H9 (cell line): ENCODE results near the gene UGT1A5. TPM values are rescaled to one million over a fixed set of nuclear protein-coding genes. Genes with fewer than 3 reads are reported as not detected.

Experiments used
- DNase-seq: peaks from one replicate; pipeline ENCODE4 v3.0.0-alpha.2; 2017
- H2AFZ ChIP-seq: one replicate; pipeline ENCODE4 v1.6.1; 2013; ENCODE audit warnings: mild to moderate bottlenecking, low read length, control low read depth, moderate library complexity
- H2AK5ac ChIP-seq: 2 replicates; pipeline ENCODE4 v1.6.1; 2013; ENCODE audit warnings: low read length, control low read depth, mixed read lengths; ENCODE audit not compliant: insufficient read length
- H2BK120ac ChIP-seq: one replicate; pipeline ENCODE4 v1.6.1; 2013; ENCODE audit warnings: low read depth, mild to moderate bottlenecking, low read length, control low read depth, inconsistent platforms; ENCODE audit not compliant: poor library complexity, severe bottlenecking
- H2BK12ac ChIP-seq: 2 replicates; pipeline ENCODE4 v1.6.1; 2013; ENCODE audit warnings: low read length, control low read depth, mixed read lengths, low read depth; ENCODE audit not compliant: insufficient read length
- H2BK15ac ChIP-seq: 2 replicates; pipeline ENCODE4 v1.6.1; 2013; ENCODE audit warnings: low read depth, low read length, control low read depth
- H2BK20ac ChIP-seq: one replicate; pipeline ENCODE4 v1.6.1; 2013; ENCODE audit warnings: low read depth, mild to moderate bottlenecking, low read length, control low read depth, inconsistent platforms; ENCODE audit not compliant: poor library complexity, severe bottlenecking
- H2BK5ac ChIP-seq: 2 replicates; pipeline ENCODE4 v1.6.1; 2013; ENCODE audit warnings: low read length, control low read depth, mixed read lengths; ENCODE audit not compliant: insufficient read length
- H3K14ac ChIP-seq: 2 replicates; pipeline ENCODE4 v1.6.1; 2013; ENCODE audit warnings: low read length, control low read depth; ENCODE audit not compliant: insufficient read depth
- H3K18ac ChIP-seq: 2 replicates; pipeline ENCODE4 v1.6.1; 2013; ENCODE audit warnings: low read depth, mild to moderate bottlenecking, mixed read lengths, low read length, control low read depth; ENCODE audit not compliant: insufficient read length
- H3K23ac ChIP-seq: 2 replicates; pipeline ENCODE4 v1.6.1; 2013; ENCODE audit warnings: low read length, control low read depth, mixed read lengths, low read depth; ENCODE audit not compliant: insufficient read length
- H3K23me2 ChIP-seq: 2 replicates; pipeline ENCODE4 v1.6.1; 2013; ENCODE audit warnings: low read depth, mild to moderate bottlenecking, mixed read lengths, low read length, control low read depth; ENCODE audit not compliant: insufficient read length, poor library complexity, severe bottlenecking
- H3K27ac ChIP-seq: 2 replicates; pipeline ENCODE4 v1.5.1; 2013; ENCODE audit warnings: low read length, control low read depth, mixed read lengths, low read depth; ENCODE audit not compliant: insufficient read length
- H3K27me3 ChIP-seq: 2 replicates; pipeline ENCODE4 v1.6.1; 2013; ENCODE audit warnings: low read length, control low read depth, inconsistent platforms; ENCODE audit not compliant: insufficient read depth
- H3K4ac ChIP-seq: 2 replicates; pipeline ENCODE4 v1.6.1; 2013; ENCODE audit warnings: low read depth, mild to moderate bottlenecking, control low read depth, inconsistent platforms, low read length, moderate library complexity
- H3K4me1 ChIP-seq: 2 replicates; pipeline ENCODE4 v1.6.1; 2013; ENCODE audit warnings: low read length, control low read depth, inconsistent platforms; ENCODE audit not compliant: insufficient read depth
- H3K4me2 ChIP-seq: 2 replicates; pipeline ENCODE4 v1.6.1; 2013; ENCODE audit warnings: low read length, control low read depth, mixed read lengths; ENCODE audit not compliant: insufficient read length, insufficient read depth
- H3K56ac ChIP-seq: 2 replicates; pipeline ENCODE4 v1.6.1; 2013; ENCODE audit warnings: low read depth, mild to moderate bottlenecking, mixed read lengths, low read length, control low read depth; ENCODE audit not compliant: insufficient read length
- H3K79me1 ChIP-seq: 2 replicates; pipeline ENCODE4 v1.6.1; 2013; ENCODE audit warnings: low read depth, mild to moderate bottlenecking, moderate library complexity, low read length, control low read depth, inconsistent platforms; ENCODE audit not compliant: insufficient read depth, poor library complexity, severe bottlenecking
- H3K79me2 ChIP-seq: 2 replicates; pipeline ENCODE4 v1.6.1; 2013; ENCODE audit warnings: low read length, control low read depth, inconsistent platforms; ENCODE audit not compliant: insufficient read depth
- H3K9ac ChIP-seq: 2 replicates; pipeline ENCODE4 v1.6.1; 2013; ENCODE audit warnings: low read length, control low read depth, mixed read lengths; ENCODE audit not compliant: insufficient read length; ENCODE audit errors: extremely low read depth
- H3K9me3 ChIP-seq: one replicate; pipeline ENCODE4 v1.6.1; 2013; ENCODE audit warnings: low read depth, low read length, inconsistent platforms; ENCODE audit not compliant: control insufficient read depth
- H3T11ph ChIP-seq: one replicate; pipeline ENCODE4 v1.6.1; 2013; ENCODE audit warnings: mild to moderate bottlenecking, low read length, control low read depth, inconsistent platforms
- H4K20me1 ChIP-seq: one replicate; pipeline ENCODE4 v1.6.1; 2013; ENCODE audit not compliant: control insufficient read depth, insufficient read length, insufficient read depth
- H4K5ac ChIP-seq: 2 replicates; pipeline ENCODE4 v1.6.1; 2013; ENCODE audit warnings: low read depth, mild to moderate bottlenecking, mixed read lengths, low read length, control low read depth; ENCODE audit not compliant: insufficient read length
- H4K8ac ChIP-seq: replicated peaks from 2 replicates; pipeline ENCODE4 v1.6.1; 2013; ENCODE audit warnings: low read length, control low read depth, mixed read lengths, low read depth; ENCODE audit not compliant: insufficient read length
- H4K91ac ChIP-seq: 2 replicates; pipeline ENCODE4 v1.6.1; 2013; ENCODE audit warnings: low read depth, mild to moderate bottlenecking, moderate library complexity, mixed read lengths, low read length, control low read depth; ENCODE audit not compliant: insufficient read length
- H3K27ac Mint-ChIP-seq, 3 experiments: 2 replicates in 2 of 3; 3 replicates in 1 of 3; pipeline ENCODE4 v1.8.0; 2020 to 2021; ENCODE audit warnings: mixed read lengths in 3 of 3, mild to moderate bottlenecking in 1 of 3, moderate library complexity in 1 of 3
- H3K27me3 Mint-ChIP-seq: 2 replicates; pipeline ENCODE4 v1.8.0; 2021; ENCODE audit warnings: low read depth, mild to moderate bottlenecking, moderate library complexity, mixed read lengths
- H3K36me3 Mint-ChIP-seq, 3 experiments: 2 replicates in 2 of 3; 3 replicates in 1 of 3; pipeline ENCODE4 v1.8.0; 2020 to 2021; ENCODE audit warnings: low read depth in 3 of 3, mixed read lengths in 3 of 3; ENCODE audit not compliant: insufficient read depth in 1 of 3
- H3K4me1 Mint-ChIP-seq, 2 experiments: 2 replicates each; pipeline ENCODE4 v1.8.0; 2020; ENCODE audit warnings: mixed read lengths in 2 of 2
- H3K4me3 Mint-ChIP-seq, 2 experiments: 2 replicates in 1 of 2; 3 replicates in 1 of 2; pipeline ENCODE4 v1.8.0; 2020 to 2021; ENCODE audit warnings: mild to moderate bottlenecking in 2 of 2, mixed read lengths in 2 of 2, moderate library complexity in 1 of 2
- H3K9me3 Mint-ChIP-seq, 2 experiments: 2 replicates in 1 of 2; 3 replicates in 1 of 2; pipeline ENCODE4 v1.8.0; 2020; ENCODE audit warnings: mild to moderate bottlenecking in 2 of 2, mixed read lengths in 2 of 2, moderate library complexity in 1 of 2
- CTCF ChIP-seq: fragments of 200-600 bp; sonication (generic); conservative IDR thresholded peaks from 3 replicates; pipeline ENCODE4 v1.8.0; 2021; ENCODE audit warnings: antibody characterized with exemption, mild to moderate bottlenecking
- WGBS: extraction: QIAGEN DNeasy Blood & Tissue Kit; methylation state at CpG from one replicate; pipeline ENCODE4 v1.1.7; 2013; ENCODE audit warnings: missing lambda C conversion rate, low lambda C conversion rate, mixed read lengths; ENCODE audit not compliant: insufficient read length; ENCODE audit errors: extremely low coverage; 5-methylcytosine and 5-hydroxymethylcytosine counted together
- total RNA-seq: library from RNA; stranded (reverse); gene quantifications from 2 replicates; pipeline ENCODE4 v1.2.1, GENCODE V29; 2021

The UGT1A5 gene
- total RNA-seq, 1 experiment from 2014 or later, result not detected

GRCh38 chr2:233705911-233706506 is 6.7 kb upstream of the UGT1A5 start:
- H3K27me3 Mint-ChIP-seq, result peaks cover 2% of the 10 kb centered on the region; the same call in 1 of the 2 replicates
- Histone ChIP-seq H3K4me2 (no peak overlapping the region), H4K5ac (no peak overlapping the region), H4K91ac (no peak overlapping the region), H3K18ac (no peak overlapping the region), H3T11ph (no peak overlapping the region), H3K9ac (no peak overlapping the region), H3K56ac (no peak overlapping the region), H3K14ac (no peak overlapping the region), H3K27ac (no peak overlapping the region), H4K20me1 (no peaks in the 10 kb centered on the region), H2BK5ac (no peak overlapping the region), H3K79me1 (no peaks in the 10 kb centered on the region), H2BK15ac (no peak overlapping the region), H2AK5ac (no peak overlapping the region), H3K4ac (no peak overlapping the region), H3K79me2 (no peaks in the 10 kb centered on the region), H3K23me2 (peaks cover 5% of the 10 kb centered on the region), H2AFZ (no peak overlapping the region), H2BK12ac (no peak overlapping the region), H2BK120ac (no peak overlapping the region), H3K9me3 (no peaks in the 10 kb centered on the region), H3K23ac (no peak overlapping the region), H4K8ac (no peak overlapping the region), H3K27me3 (no peaks in the 10 kb centered on the region), H2BK20ac (no peak overlapping the region), H3K4me1 (no peaks in the 10 kb centered on the region)
- no peak overlapping the region for H3K27ac Mint-ChIP-seq
- no peak for TF ChIP-seq CTCF
- peaks cover 4% of the 10 kb centered on the region in 2 experiments; a peak in 3 of 5 replicates for H3K9me3 Mint-ChIP-seq
- peaks cover under 1% of the 10 kb centered on the region in 2 experiments for H3K4me1 Mint-ChIP-seq
- WGBS, result no CpG with 5 or more reads among the region's 4 CpGs
- DNase-seq, result no peak
- peaks cover 0 to 6% (median 0%) of the 10 kb centered on the region in 3 experiments; a peak in 2 of 7 replicates for H3K36me3 Mint-ChIP-seq
- H3K4me3 Mint-ChIP-seq, result no peak overlapping the region
